Lung (tissue), 12 donors: Measurements from ENCODE around the gene FOXA3. TPM values are rescaled to one million over a fixed set of nuclear protein-coding genes. Genes with fewer than 3 reads are reported as not detected.
A peak's percentile ranks its signal among the peaks of the same experiment; 100 is the strongest.

ENCODE experiments used
- ATAC-seq: fragments of 200-7000 bp; cut with Tn5 transposase; one replicate; pipeline ENCODE4 v1.9.1; 2020; ENCODE audit warnings: moderate number of reproducible peaks; ENCODE audit not compliant: insufficient read depth, low FRiP score
- DNase-seq, 3 donors: peaks; one replicate each; pipeline ENCODE4 v3.0.0-alpha.2; 2013 to 2017
- H3K27ac ChIP-seq, 2 donors: one replicate each; pipeline ENCODE4 v1.5.1; 2013; ENCODE audit warnings: mild to moderate bottlenecking in 2 of 2, moderate library complexity in 2 of 2, control low read depth in 1 of 2, inconsistent platforms in 1 of 2, low read depth in 1 of 2, low read length in 1 of 2
- H3K27me3 ChIP-seq, 3 donors: one replicate each; pipeline ENCODE4 v1.5.1; 2013; ENCODE audit warnings: low read length in 2 of 3; ENCODE audit not compliant: control insufficient read depth in 3 of 3, insufficient read depth in 3 of 3
- H3K36me3 ChIP-seq, 4 donors: one replicate each; pipeline ENCODE4 v1.5.1; 2013; ENCODE audit warnings: low read length in 4 of 4, mild to moderate bottlenecking in 1 of 4, moderate library complexity in 1 of 4; ENCODE audit not compliant: control insufficient read depth in 4 of 4, insufficient read depth in 4 of 4
- H3K4me1 ChIP-seq, 5 donors: one replicate each; pipeline ENCODE4 v1.5.1; 2013; ENCODE audit warnings: low read length in 5 of 5, mild to moderate bottlenecking in 2 of 5, moderate library complexity in 1 of 5; ENCODE audit not compliant: control insufficient read depth in 5 of 5, insufficient read depth in 5 of 5
- H3K4me3 ChIP-seq: one replicate; pipeline ENCODE4 v1.5.1; 2013; ENCODE audit warnings: mild to moderate bottlenecking, control low read depth, moderate library complexity
- H3K9ac ChIP-seq, 2 donors: one replicate each; pipeline ENCODE4 v1.5.1; 2013; ENCODE audit warnings: low read length in 2 of 2, control low read depth in 1 of 2; ENCODE audit not compliant: insufficient read depth in 1 of 2
- H3K9me3 ChIP-seq, 4 donors: one replicate each; pipeline ENCODE4 v1.5.1; 2013; ENCODE audit warnings: low read length in 3 of 4, mild to moderate bottlenecking in 1 of 4, moderate library complexity in 1 of 4; ENCODE audit not compliant: control insufficient read depth in 4 of 4, insufficient read depth in 3 of 4
- CTCF ChIP-seq: IDR thresholded peaks from 2 replicates; pipeline ENCODE4 v1.5.1; 2012; ENCODE audit warnings: mild to moderate bottlenecking; ENCODE audit errors: control extremely low read depth, extremely low read depth
- WGBS, 2 donors: extraction: QIAGEN DNeasy Blood & Tissue Kit; methylation state at CpG; one replicate each; pipeline ENCODE4 v1.1.7; 2013; 5-methylcytosine and 5-hydroxymethylcytosine counted together
- polyA plus RNA-seq, 2 donors: library from polyadenylated mRNA; stranded (reverse); fragments of 200-250 nt; gene quantifications; one replicate each; pipeline ENCODE4 v1.2.1, GENCODE V29; 2013
- total RNA-seq, 2 donors: library from RNA; depleted of rRNA in 1 of 2; stranded (reverse); fragments of >200 nt in 1 of 2; gene quantifications; one replicate each; pipeline ENCODE4 v1.2.1, GENCODE V29; 2014 to 2021
- donor health status: control.
- donor health status: control.
- donor health status: Bipolar disorder and iron deficiency.
- donor health status: healthy.
- donor health status: DM: yes; HTN: yes; CAD: no.

The FOXA3 gene
- total and polyA plus RNA-seq, 4 donors = 0.43 to 0.68 (median 0.51) TPM

GRCh38 chr19:45901912-45902650, 38.0 kb downstream of the FOXA3 start, which contains the start of gene MYPOP:
Gene MYPOP (minus strand): TSS chr19:45902613. CDS start chr19:45901773, 840 bp downstream.
- DNase-seq = peak; percentile 31 to 59 (median 42)
- Histone ChIP-seq H3K36me3 (peaks cover 2 to 8% (median 5%) of the 10 kb centered on the region in 4 donors), H3K4me3 (peak within 1 kb of the TSS; percentile 76), H3K9me3 (no peaks in the 10 kb centered on the region), H3K27ac (peak within 1 kb of the TSS; percentile 62 to 64), H3K27me3 (no peaks in the 10 kb centered on the region), H3K4me1 (peaks cover 0 to 14% (median 6%) of the 10 kb centered on the region in 5 donors), H3K9ac (peak within 1 kb of the TSS in 1 of 2 donors; percentile 81)
- TF ChIP-seq CTCF = no peak
- no peak for ATAC-seq
- WGBS, 2 donors = 1% methylated on average over 37 to 47 of the region's 47 CpGs

- H3K9ac ChIP-seq = peak overlapping the region in 1 of 2 donors; percentile 23
- DNase-seq = peak; percentile 99
- TF ChIP-seq CTCF = no peak
- peak overlapping the region; percentile 76 for H3K4me3 ChIP-seq
- peak; percentile 95 for ATAC-seq
- no peaks in the 10 kb centered on the region for H3K9me3 ChIP-seq
- H3K27ac ChIP-seq = peak overlapping the region; percentile 57 to 62
- H3K27me3 ChIP-seq = no peaks in the 10 kb centered on the region
- WGBS, 2 donors = 1 to 2% methylated on average over 62 to 73 of the region's 73 CpGs
- H3K36me3 ChIP-seq = peaks cover 2 to 8% (median 4%) of the 10 kb centered on the region in 4 donors
- peaks cover 0 to 14% (median 6%) of the 10 kb centered on the region in 5 donors for H3K4me1 ChIP-seq
These were observed 38.8 kb downstream of the FOXA3 start for GRCh38 chr19:45902651-45903625.

- Histone ChIP-seq H3K36me3 (peaks cover 0 to 1% (median 0%) of the 10 kb centered on the region in 4 donors), H3K4me1 (peaks cover 0 to 14% (median 6%) of the 10 kb centered on the region in 5 donors), H3K4me3 (no peak overlapping the region), H3K9me3 (no peaks in the 10 kb centered on the region), H3K27me3 (no peaks in the 10 kb centered on the region), H3K27ac (no peak overlapping the region), H3K9ac (no peak overlapping the region)
- TF ChIP-seq CTCF = no peak
- no peak for DNase-seq
- WGBS, 2 donors = 86 to 87% methylated on average over 10 of the region's 10 CpGs
- no peak for ATAC-seq
These were observed 40.9 kb downstream of the FOXA3 start for GRCh38 chr19:45905011-45905410.
